Stimulated activated CD8-positive, alpha-beta memory T cell treated with anti-CD3 and anti-CD28 coated beads, Interleukin-7, amount 100 ng/mL, for 4 hours (primary cell): ENCODE measurements around the gene SIX1.

Experiments
- DNase-seq, 2 donors: peaks; one replicate each; pipeline ENCODE4 v3.0.0-alpha.2; 2020; ENCODE audit warnings: low read depth in 2 of 2

The SIX1 gene

DNA sequence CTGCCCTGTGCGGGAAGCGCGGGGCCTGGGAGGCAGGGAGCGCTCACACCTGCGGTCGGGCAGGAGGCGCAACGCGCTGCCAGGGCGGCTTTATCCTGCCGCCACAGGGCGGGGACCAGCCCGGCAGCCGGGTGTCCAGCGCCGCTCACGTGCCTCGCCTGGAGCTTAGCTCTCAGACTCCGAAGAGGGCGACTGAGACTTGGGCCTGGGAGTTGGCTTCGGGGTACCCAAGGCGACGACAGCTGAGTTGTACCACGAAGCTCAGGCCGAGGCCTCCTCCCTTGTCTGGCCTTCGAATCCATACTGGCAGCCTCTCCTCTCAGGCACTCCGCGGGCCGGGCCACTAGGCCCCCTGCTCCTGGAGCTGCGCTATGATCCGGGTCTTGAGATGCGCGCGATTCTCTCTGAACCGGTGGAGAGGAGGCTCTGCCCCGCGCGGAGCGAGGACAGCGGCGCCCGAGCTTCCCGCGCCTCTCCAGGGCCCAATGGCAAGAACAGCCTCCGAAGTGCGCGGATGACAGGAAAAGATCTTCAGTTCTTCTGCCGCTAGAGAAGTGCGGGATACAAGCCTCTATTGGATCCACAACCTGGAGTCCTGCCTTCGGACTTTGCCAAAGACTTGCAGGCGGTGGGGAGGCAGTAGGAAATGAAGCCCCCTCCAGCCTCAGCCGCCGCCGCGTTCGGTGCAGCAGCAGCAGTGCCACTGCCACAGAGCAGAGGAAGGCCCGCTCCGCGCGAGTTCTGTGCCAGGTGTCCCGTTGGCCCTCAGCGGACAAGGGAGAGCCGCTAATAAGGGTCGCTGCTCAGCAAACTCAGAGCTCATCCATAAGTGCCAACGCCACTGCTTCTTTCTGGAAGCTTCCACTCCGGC, 6.8 kb downstream of the SIX1 start:
- no peak for DNase-seq

GRCh38 chr14:60641742-60642269, 7.5 kb downstream of the SIX1 start:
- DNase-seq, result no peak

- no peak for DNase-seq
Observed at GRCh38 chr14:60640859-60641741, 8.2 kb downstream of the SIX1 start.

DNA sequence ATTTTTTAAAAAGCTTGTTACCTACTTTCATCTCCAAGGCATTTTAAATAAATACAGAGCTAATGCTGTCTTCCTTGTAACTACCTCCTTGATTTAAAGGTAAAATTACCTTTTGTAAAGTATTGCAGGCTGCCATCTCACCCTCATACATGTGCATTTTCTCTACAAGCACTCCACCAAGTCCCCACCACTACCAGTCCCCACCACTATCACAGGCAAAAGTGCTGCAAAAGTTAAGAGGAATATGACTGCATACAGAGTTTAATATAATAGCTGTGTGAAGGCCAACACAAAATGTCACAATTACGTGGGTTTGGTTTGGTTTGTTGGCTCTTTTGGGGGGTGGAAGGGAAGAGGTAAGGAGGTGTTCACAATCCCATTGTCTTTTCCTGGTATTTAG, 9.6 kb downstream of the SIX1 start:
- DNase-seq, result no peak

GRCh38 chr14:60637479-60638315, 11.6 kb downstream of the SIX1 start:
- DNase-seq, result no peak

DNA sequence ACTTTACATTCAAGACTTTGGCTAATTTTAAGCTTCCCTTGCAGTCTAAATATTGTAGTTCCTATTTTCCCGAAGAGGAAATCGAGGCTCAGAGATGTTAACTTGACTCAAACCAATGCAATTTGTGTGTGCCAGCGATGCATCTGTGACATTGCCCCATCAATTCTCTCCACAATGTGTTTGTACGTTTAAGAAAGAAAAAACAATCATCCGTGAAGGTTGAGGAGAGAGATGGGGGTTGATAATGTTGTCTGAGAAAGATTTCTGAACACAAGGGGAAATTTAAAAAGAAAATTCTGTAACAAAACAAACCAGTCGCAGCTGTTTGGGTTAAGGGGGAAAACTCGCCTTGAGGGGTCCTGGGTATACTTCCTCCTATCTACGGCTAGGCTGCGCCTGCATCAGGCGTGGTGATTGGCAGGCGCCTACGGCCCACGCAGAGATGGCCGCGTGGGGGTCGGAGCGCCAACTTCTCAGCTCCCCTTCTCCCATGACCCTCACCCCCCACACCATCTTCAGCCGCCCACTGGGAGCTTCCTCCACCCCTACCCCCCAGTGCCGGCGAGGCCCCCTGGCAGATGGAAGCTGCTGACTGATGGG, 12.3 kb downstream of the SIX1 start:
- DNase-seq, result no peak

DNA sequence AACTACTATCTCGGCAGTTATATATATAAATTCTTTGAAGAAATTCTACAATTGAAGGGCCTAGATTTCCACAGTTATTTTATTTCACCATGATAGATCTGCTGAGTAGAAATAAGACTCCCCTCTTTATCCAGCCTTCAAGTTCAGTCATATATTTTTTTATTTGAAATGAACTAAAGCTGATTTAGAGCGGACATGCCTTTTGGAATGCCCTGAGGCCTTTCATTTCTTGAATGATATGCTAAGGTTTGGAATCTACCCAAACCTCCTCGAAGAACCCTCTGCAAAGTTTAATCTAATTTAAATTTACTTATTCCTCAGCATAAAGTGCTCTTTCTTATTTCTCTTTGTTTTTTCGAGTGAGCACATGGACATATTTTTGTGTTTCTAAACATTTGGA, 15.1 kb downstream of the SIX1 start:
- DNase-seq, result no peak

- DNase-seq, result no peak
Observed at GRCh38 chr14:60632777-60633176, 16.5 kb downstream of the SIX1 start.

GRCh38 chr14:60632257-60632656, 17.0 kb downstream of the SIX1 start:
- DNase-seq, result no peak

- no peak for DNase-seq
Observed at GRCh38 chr14:60631842-60632241, 17.4 kb downstream of the SIX1 start.

DNA sequence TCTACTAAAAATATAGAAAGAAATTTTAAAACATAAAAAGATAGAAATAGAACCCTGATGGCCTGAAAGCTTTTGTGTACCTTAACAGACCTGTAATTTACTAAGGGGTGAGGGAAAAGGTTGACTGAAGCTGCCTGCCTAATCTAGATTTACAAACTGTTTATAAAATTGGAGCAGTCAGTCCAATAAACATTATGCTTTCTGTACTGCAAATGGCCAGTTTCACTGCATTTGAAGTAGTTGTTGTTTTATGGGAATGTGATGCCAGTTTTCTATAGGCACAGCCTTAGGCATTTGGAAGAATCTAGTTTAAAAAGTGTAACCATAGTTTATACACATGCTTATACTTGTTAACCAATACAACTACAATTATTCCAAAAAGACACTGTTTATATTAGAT, 19.1 kb downstream of the SIX1 start:
- no peak for DNase-seq

- DNase-seq, result no peak
Observed at GRCh38 chr14:60628892-60629291, 20.4 kb downstream of the SIX1 start.

GRCh38 chr14:60622917-60623257, 26.4 kb downstream of the SIX1 start:
- no peak for DNase-seq

GRCh38 chr14:60622210-60622916, 26.9 kb downstream of the SIX1 start:
- DNase-seq, result no peak

GRCh38 chr14:60621386-60621785, 27.9 kb downstream of the SIX1 start:
- DNase-seq, result no peak

GRCh38 chr14:60618241-60618640, 31.0 kb downstream of the SIX1 start:
- DNase-seq, result no peak

DNA sequence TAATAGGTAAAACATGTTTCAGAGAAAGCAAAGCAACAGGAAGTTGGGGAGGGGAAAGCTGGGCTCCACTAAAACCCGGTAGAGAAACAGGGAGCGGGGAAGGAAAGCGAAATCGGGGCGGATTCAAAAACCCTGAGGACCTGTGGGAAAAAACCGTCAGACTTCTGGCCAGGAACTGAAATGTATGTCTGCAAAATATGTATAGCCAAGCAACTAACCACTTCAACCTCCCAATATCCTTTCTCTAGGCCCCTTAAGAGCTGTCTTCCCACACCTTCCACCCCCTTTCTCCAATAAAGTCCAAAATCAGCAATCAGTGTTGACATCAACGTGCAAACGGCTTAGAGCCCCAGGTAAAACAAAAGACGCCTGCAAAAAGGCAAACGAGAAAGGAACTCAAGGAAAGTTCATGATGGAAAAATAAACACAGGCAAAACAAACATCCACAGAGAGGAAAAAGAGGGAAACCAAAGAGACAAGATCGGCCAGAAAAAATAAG, 32.8 kb downstream of the SIX1 start:
- DNase-seq, result no peak

DNA sequence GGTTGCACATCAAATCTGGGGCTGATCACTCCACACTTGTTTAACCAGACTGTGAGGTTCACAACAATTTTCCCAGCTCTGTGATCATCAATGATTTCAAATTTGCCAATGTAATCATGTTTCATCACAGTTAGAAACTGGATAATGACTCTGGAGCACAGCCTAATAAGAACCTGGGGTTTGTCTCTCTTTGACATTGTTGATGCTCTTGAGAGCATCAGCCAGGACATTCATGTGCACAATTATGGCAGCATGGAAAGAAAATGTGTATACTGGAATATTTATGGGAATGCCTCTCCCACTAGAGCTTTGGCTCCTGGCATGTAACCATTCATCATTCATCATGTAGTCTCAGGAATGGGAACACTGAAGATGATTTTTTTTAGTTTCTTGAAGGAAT, 47.0 kb downstream of the SIX1 start:
- no peak for DNase-seq

- DNase-seq, result no peak
Observed at GRCh38 chr14:60599727-60600126, 49.5 kb downstream of the SIX1 start.

GRCh38 chr14:60596139-60596538, 53.1 kb downstream of the SIX1 start:
- no peak for DNase-seq

GRCh38 chr14:60594062-60594461, 55.2 kb downstream of the SIX1 start:
- no peak for DNase-seq
